NCI-H2107 treated with DMSO at 0.1 percent for 48 hours (cell line): ENCODE results near the gene MT4.

Source experiments
- DNase-seq: peaks from one replicate; lab custom pipeline; 2025; ENCODE audit not compliant: unreplicated experiment; lab: John Stamatoyannopoulos, UW

The MT4 gene

GRCh38 chr16:56601325-56601724, 36.5 kb downstream of the MT4 start:
- DNase-seq, result no peak

GRCh38 chr16:56603589-56603988, 38.7 kb downstream of the MT4 start:
- peak; percentile 35 for DNase-seq

GRCh38 chr16:56604966-56605365, 40.1 kb downstream of the MT4 start:
- DNase-seq, result no peak

GRCh38 chr16:56605475-56605874, 40.6 kb downstream of the MT4 start:
- no peak for DNase-seq

- DNase-seq, result no peak
These were observed 41.2 kb downstream of the MT4 start for GRCh38 chr16:56606071-56606475.

GRCh38 chr16:56606476-56607108, 41.7 kb downstream of the MT4 start:
- no peak for DNase-seq

GRCh38 chr16:56607109-56607618, 42.3 kb downstream of the MT4 start:
- no peak for DNase-seq

- DNase-seq, result no peak
These were observed 42.8 kb downstream of the MT4 start for GRCh38 chr16:56607675-56608042.

- peak; percentile 93 for DNase-seq
These were observed 43.4 kb downstream of the MT4 start, which contains the start of gene MT2A for GRCh38 chr16:56608043-56608875. Gene MT2A (plus strand): TSS chr16:56608584. CDS start chr16:56608656, 72 bp downstream.

- peak; percentile 15 for DNase-seq
These were observed 44.1 kb downstream of the MT4 start for GRCh38 chr16:56608876-56609462.

GRCh38 chr16:56609463-56609921, 44.6 kb downstream of the MT4 start:
- DNase-seq, result peak; percentile 57

GRCh38 chr16:56610017-56610608, 45.2 kb downstream of the MT4 start:
- peak; percentile 12 for DNase-seq

GRCh38 chr16:56610609-56611111, 45.8 kb downstream of the MT4 start:
- no peak for DNase-seq

GRCh38 chr16:56611281-56611833, 46.5 kb downstream of the MT4 start:
- DNase-seq, result no peak

- DNase-seq, result no peak
These were observed 48.8 kb downstream of the MT4 start for GRCh38 chr16:56613706-56614105.

GRCh38 chr16:56614549-56614991, 49.7 kb downstream of the MT4 start:
- no peak for DNase-seq

GRCh38 chr16:56615353-56615752, 50.5 kb downstream of the MT4 start:
- DNase-seq, result no peak

- no peak for DNase-seq
These were observed 51.8 kb downstream of the MT4 start for GRCh38 chr16:56616608-56617211.

GRCh38 chr16:56617212-56618085, 52.6 kb downstream of the MT4 start:
- no peak for DNase-seq
